Eye (tissue), 1 donor: ENCODE measurements around the gene RAB3IL1.

ENCODE experiments used
- DNase-seq: peaks from one replicate; pipeline ENCODE4 v3.0.0-alpha.2; 2015

Gene RAB3IL1

GRCh38 chr11:61918251-61918937 is 1.0 kb upstream of the RAB3IL1 start:
- DNase-seq, result no peak

GRCh38 chr11:61916737-61917333 is 531 bp downstream of the RAB3IL1 start:
- no peak for DNase-seq

- no peak for DNase-seq
Measured at GRCh38 chr11:61914471-61915171, 2.7 kb downstream of the RAB3IL1 start.

GRCh38 chr11:61913699-61914395 is 3.5 kb downstream of the RAB3IL1 start:
- DNase-seq, result no peak

GRCh38 chr11:61912991-61913698 is 4.2 kb downstream of the RAB3IL1 start:
- DNase-seq, result no peak

- DNase-seq, result no peak
Measured at GRCh38 chr11:61912530-61912898, 4.9 kb downstream of the RAB3IL1 start.

GRCh38 chr11:61911701-61912529 is 5.5 kb downstream of the RAB3IL1 start:
- DNase-seq, result no peak

GRCh38 chr11:61911128-61911700 is 6.2 kb downstream of the RAB3IL1 start:
- no peak for DNase-seq

- DNase-seq, result no peak
Measured at GRCh38 chr11:61910187-61911127, 6.9 kb downstream of the RAB3IL1 start.

GRCh38 chr11:61908730-61909316 is 8.5 kb downstream of the RAB3IL1 start:
- DNase-seq, result no peak

GRCh38 chr11:61907871-61908729 is 9.3 kb downstream of the RAB3IL1 start:
- no peak for DNase-seq

GRCh38 chr11:61907282-61907681 is 10.1 kb downstream of the RAB3IL1 start:
- no peak for DNase-seq

- DNase-seq, result no peak
Measured at GRCh38 chr11:61906522-61906909, 10.8 kb downstream of the RAB3IL1 start.

GRCh38 chr11:61905801-61906521 is 11.4 kb downstream of the RAB3IL1 start:
- DNase-seq, result no peak

- DNase-seq, result no peak
Measured at GRCh38 chr11:61905067-61905696, 12.2 kb downstream of the RAB3IL1 start.

- no peak for DNase-seq
Measured at GRCh38 chr11:61904539-61905048, 12.8 kb downstream of the RAB3IL1 start.

- DNase-seq, result no peak
Measured at GRCh38 chr11:61903845-61904244, 13.5 kb downstream of the RAB3IL1 start.

- no peak for DNase-seq
Measured at GRCh38 chr11:61902313-61902712, 15.1 kb downstream of the RAB3IL1 start.
